ENCODE results near the gene IMMP2L. TPM values are rescaled to one million over a fixed set of nuclear protein-coding genes. Genes with fewer than 3 reads are reported as not detected.
"Not testable (repeated sequence)": the region's sequence is repeated elsewhere in the genome, so short reads cannot be mapped to it uniquely, and the experiment has no call there.

Gene IMMP2L
- total RNA-seq (10 to 100 TPM; 13.7 to 18.0 TPM), polyA plus RNA-seq (23.5 TPM)

DNA sequence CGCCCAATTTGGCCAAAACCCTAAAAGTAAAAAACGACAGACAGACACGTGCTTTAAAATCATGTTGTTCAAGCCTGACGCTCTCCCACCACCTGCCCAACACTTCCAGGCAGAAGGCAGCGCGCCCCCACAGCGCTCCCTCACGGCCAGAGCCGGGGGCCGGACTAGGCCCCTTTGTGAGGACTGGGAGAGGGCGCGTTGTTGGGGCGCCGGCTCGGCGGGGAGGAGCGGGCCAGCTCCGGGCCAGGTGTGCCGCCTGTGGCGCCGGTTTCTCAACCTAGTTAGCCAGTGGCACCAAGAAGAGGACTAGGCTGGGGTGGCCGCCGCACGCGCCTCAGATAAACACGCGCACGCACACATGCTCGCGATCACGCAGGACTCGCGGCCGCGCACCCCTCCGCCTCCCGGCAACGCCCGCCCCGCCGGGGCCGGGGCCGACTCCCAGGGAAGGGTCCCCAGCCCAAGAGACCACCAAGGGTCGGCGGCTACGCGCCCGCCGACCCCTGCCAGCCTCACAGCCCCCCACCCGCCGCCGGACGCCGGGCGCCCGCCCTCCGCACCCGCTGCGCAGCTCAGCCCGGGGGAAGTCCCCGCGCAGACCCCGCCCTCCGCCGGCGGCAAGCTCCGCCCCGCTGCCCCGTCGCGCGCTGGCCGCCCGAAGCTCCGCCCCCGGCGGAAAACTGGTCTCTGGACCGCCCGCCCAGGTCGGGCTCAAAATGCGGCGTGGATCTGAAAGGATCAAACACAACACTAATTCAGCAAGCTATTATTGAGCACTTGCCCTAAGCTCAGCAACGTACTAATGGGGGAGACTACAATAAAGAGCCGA is at the start of gene IMMP2L:
IMMP2L (minus strand) TSS at position 589 of the 829 bp plus-strand sequence.
- peaks cover 4 to 6% of the 10 kb centered on the region in 2 donors for H3K27me3 Mint-ChIP-seq
- DNase-seq = peak; percentile 86 to 91 (median 90)
- H3K27ac Mint-ChIP-seq = peak within 1 kb of the TSS; percentile 85 to 98 (median 96)
- peaks cover 3 to 17% (median 6%) of the 10 kb centered on the region in 3 donors for H3K36me3 Mint-ChIP-seq
- H3K4me1 ChIP-seq (ENCODE audit: insufficient read depth, low read length) = peaks cover 23% of the 10 kb centered on the region
- peak within 1 kb of the TSS; percentile 86 for H3K4me3 ChIP-seq (ENCODE audit: low read length)
- no peaks in the 10 kb centered on the region for H3K36me3 ChIP-seq (ENCODE audit: insufficient read depth, low read length)
- peaks cover 32 to 49% (median 44%) of the 10 kb centered on the region in 3 donors for H3K4me1 Mint-ChIP-seq
- H3K27me3 ChIP-seq (ENCODE audit: insufficient read depth, low read length, poor library complexity, severe bottlenecking) = no peaks in the 10 kb centered on the region
- no peaks in the 10 kb centered on the region for H3K9me3 ChIP-seq (ENCODE audit: low read length)
- no peaks in the 10 kb centered on the region for H3K9me3 Mint-ChIP-seq
- POLR2A ChIA-PET = interaction anchor here (0.6 kb wide), 1 partner anchor 888 kb away, joined by 3 read pairs; the partner anchor contains the start of gene IFRD1
- CTCF ChIA-PET = no interaction called here
- H3K27ac ChIP-seq (ENCODE audit: low read depth, low read length) = peak within 1 kb of the TSS; percentile 81
- H3K4me3 Mint-ChIP-seq = peak within 1 kb of the TSS; percentile 89 to 94 (median 90)

DNA sequence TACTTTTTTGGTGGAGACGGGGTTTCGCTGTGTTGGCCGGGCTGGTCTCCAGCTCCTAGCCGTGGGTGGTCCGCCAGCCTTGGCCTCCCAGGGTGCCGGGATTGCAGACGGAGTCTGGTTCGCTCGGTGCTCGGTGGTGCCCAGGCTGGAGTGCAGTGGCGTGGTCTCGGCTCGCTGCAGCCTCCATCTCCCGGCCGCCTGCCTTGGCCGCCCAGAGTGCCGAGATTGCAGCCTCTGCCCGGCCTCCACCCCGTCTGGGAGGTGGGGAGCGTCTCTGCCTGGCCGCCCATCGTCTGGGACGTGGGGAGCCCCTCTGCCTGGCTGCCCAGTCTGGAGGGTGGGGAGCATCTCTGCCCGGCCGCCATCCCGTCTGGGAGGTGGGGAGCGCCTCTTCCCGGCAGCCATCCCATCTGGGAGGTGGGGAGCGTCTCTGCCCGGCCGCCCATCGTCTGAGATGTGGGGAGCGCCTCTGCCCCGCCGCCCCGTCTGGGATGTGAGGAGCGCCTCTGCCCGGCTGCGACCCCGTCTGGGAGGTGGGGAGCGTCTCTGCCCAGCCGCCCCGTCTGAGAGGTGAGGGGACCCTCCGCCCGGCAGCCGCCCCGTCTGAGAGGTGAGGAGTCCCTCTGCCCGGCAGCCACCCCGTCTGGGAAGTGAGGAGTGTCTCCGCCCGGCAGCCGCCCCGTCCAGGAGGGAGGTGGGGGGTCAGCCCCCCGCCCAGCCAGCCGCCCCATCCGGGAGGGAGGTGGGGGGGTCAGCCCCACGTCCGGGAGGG is 47.4 kb upstream of the IMMP2L start:
- H3K9me3 ChIP-seq (ENCODE audit: low read length); H3K4me3 ChIP-seq (ENCODE audit: low read length); H3K9me3 Mint-ChIP-seq; H3K27me3 ChIP-seq (ENCODE audit: insufficient read depth, low read length, poor library complexity, severe bottlenecking); H3K4me3 Mint-ChIP-seq; POLR2A ChIA-PET; H3K4me1 ChIP-seq (ENCODE audit: insufficient read depth, low read length); H3K27ac ChIP-seq (ENCODE audit: low read depth, low read length); H3K36me3 Mint-ChIP-seq; H3K27me3 Mint-ChIP-seq; CTCF ChIA-PET; H3K4me1 Mint-ChIP-seq; H3K27ac Mint-ChIP-seq; H3K36me3 ChIP-seq (ENCODE audit: insufficient read depth, low read length): not testable (repeated sequence)
- DNase-seq = peak in 1 of 5 donors; percentile 45

DNA sequence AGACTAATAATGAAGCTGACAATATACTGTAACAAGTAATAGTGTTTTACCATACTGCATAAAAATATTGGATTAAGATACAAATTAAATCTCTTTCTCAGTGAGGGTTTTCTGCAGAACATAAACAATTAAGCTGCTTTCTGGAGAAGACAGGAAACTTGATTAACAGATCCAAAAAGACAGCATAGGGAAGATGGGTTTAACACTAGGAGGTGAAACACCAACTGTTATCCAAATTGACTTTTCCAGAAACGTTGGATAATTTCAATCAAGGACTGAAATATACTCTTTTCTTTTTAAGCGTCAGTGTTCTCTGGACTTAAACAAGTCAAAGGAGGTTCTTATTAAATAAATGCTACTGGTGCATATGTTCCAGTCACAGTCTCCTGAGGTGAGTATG is 45.3 kb upstream of the IMMP2L start:
- Mint-ChIP-seq H3K36me3 (no peaks in the 10 kb centered on the region), H3K9me3 (peaks cover 0 to 2% (median 0%) of the 10 kb centered on the region in 5 donors), H3K27me3 (peaks cover 2 to 13% of the 10 kb centered on the region in 2 donors), H3K4me3 (no peak overlapping the region), H3K4me1 (no peaks in the 10 kb centered on the region), H3K27ac (no peak overlapping the region)
- Histone ChIP-seq H3K36me3 (ENCODE audit: insufficient read depth, low read length) (no peaks in the 10 kb centered on the region), H3K4me1 (ENCODE audit: insufficient read depth, low read length) (no peaks in the 10 kb centered on the region), H3K9me3 (ENCODE audit: low read length) (no peaks in the 10 kb centered on the region), H3K27me3 (ENCODE audit: insufficient read depth, low read length, poor library complexity, severe bottlenecking) (no peaks in the 10 kb centered on the region), H3K4me3 (ENCODE audit: low read length) (no peak overlapping the region), H3K27ac (ENCODE audit: low read depth, low read length) (no peak overlapping the region)
- no peak for DNase-seq
- CTCF ChIA-PET = no interaction called here
- POLR2A ChIA-PET = no interaction called here

DNA sequence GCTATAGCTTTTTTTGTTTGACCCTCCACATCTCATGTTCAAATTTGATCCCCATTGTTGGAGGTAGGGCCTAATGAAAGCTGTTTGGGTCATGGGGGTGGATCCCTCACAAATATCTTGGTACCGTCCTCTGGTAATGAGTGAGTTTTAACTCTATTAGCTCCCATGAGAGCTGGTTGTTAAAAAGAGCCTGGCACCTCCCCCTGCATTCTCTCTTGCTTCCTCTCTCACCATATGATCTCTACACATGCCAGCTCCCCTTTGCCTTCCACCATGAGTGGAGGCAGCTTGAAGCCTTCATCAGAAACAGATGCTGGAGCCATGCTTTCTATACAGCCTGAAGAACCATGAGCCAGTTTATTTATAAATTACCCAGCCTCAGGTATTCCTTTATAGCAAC is 43.0 kb upstream of the IMMP2L start:
- Histone ChIP-seq H3K4me1 (ENCODE audit: insufficient read depth, low read length) (no peaks in the 10 kb centered on the region), H3K27ac (ENCODE audit: low read depth, low read length) (no peak overlapping the region), H3K9me3 (ENCODE audit: low read length) (no peaks in the 10 kb centered on the region), H3K36me3 (ENCODE audit: insufficient read depth, low read length) (no peaks in the 10 kb centered on the region), H3K4me3 (ENCODE audit: low read length) (no peak overlapping the region), H3K27me3 (ENCODE audit: insufficient read depth, low read length, poor library complexity, severe bottlenecking) (no peaks in the 10 kb centered on the region)
- no peaks in the 10 kb centered on the region for H3K4me1 Mint-ChIP-seq
- POLR2A ChIA-PET = no interaction called here
- CTCF ChIA-PET = no interaction called here
- peaks cover 0 to 16% of the 10 kb centered on the region in 2 donors for H3K27me3 Mint-ChIP-seq
- no peaks in the 10 kb centered on the region for H3K9me3 Mint-ChIP-seq
- no peaks in the 10 kb centered on the region for H3K36me3 Mint-ChIP-seq
- no peak overlapping the region for H3K27ac Mint-ChIP-seq
- H3K4me3 Mint-ChIP-seq = no peak overlapping the region
- DNase-seq = no peak

DNA sequence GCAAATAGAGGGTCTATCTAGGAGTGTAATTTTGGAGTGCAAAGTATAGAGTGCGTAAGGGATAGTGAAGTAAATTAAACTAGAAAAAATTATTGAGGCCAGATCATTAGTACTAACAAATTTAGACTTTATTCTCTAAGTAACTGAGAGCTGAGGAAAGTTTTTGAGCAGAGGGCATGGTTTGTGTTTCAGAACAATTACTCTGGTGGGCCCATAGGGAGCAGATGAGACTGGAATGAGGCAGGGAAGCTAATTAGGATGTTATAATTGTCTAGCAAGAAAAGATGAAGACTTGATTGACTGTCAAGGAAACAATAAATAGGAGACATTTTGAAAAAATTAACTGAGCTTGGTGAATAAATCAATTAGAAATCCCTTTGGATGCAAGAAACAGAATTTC is 37.8 kb upstream of the IMMP2L start:
- Histone ChIP-seq H3K9me3 (ENCODE audit: low read length) (no peaks in the 10 kb centered on the region), H3K36me3 (ENCODE audit: insufficient read depth, low read length) (no peaks in the 10 kb centered on the region), H3K4me3 (ENCODE audit: low read length) (no peak overlapping the region), H3K27me3 (ENCODE audit: insufficient read depth, low read length, poor library complexity, severe bottlenecking) (no peaks in the 10 kb centered on the region), H3K4me1 (ENCODE audit: insufficient read depth, low read length) (no peaks in the 10 kb centered on the region), H3K27ac (ENCODE audit: low read depth, low read length) (no peak overlapping the region)
- ChIA-PET CTCF (no interaction called here), POLR2A (no interaction called here)
- Mint-ChIP-seq H3K27me3 (peaks cover 4 to 13% of the 10 kb centered on the region in 2 donors), H3K36me3 (no peaks in the 10 kb centered on the region), H3K4me3 (no peak overlapping the region), H3K27ac (no peak overlapping the region), H3K9me3 (peaks cover 3 to 11% (median 9%) of the 10 kb centered on the region in 5 donors), H3K4me1 (no peaks in the 10 kb centered on the region)
- DNase-seq = no peak

DNA sequence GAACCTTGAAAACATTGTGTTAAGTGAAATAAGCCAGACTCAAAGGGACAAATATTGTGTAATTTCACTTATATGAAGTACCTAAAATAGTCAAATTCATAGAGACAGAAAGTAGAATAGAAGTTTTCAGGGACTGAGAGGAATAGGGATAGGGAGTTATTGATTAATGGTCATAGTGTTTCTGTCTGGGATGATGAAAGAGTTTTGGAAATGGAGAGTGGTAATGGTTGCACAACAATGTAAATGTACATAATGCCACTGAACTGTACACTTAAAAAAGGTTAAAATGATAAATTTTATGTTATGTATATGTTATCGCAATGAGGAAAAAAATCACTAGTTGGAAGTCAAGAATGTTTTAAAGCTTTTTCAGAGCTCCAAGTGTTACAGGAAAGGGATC is 33.5 kb upstream of the IMMP2L start:
- Histone ChIP-seq H3K27ac (ENCODE audit: low read depth, low read length) (no peak overlapping the region), H3K4me1 (ENCODE audit: insufficient read depth, low read length) (no peaks in the 10 kb centered on the region), H3K9me3 (ENCODE audit: low read length) (no peaks in the 10 kb centered on the region), H3K4me3 (ENCODE audit: low read length) (no peak overlapping the region), H3K27me3 (ENCODE audit: insufficient read depth, low read length, poor library complexity, severe bottlenecking) (no peaks in the 10 kb centered on the region), H3K36me3 (ENCODE audit: insufficient read depth, low read length) (no peaks in the 10 kb centered on the region)
- Mint-ChIP-seq H3K27me3 (peaks cover 9 to 21% of the 10 kb centered on the region in 2 donors), H3K4me1 (no peaks in the 10 kb centered on the region), H3K27ac (no peak overlapping the region), H3K36me3 (no peaks in the 10 kb centered on the region), H3K9me3 (peaks cover 3 to 11% (median 9%) of the 10 kb centered on the region in 5 donors), H3K4me3 (no peak overlapping the region)
- no peak for DNase-seq
- CTCF ChIA-PET = no interaction called here
- POLR2A ChIA-PET = no interaction called here

DNA sequence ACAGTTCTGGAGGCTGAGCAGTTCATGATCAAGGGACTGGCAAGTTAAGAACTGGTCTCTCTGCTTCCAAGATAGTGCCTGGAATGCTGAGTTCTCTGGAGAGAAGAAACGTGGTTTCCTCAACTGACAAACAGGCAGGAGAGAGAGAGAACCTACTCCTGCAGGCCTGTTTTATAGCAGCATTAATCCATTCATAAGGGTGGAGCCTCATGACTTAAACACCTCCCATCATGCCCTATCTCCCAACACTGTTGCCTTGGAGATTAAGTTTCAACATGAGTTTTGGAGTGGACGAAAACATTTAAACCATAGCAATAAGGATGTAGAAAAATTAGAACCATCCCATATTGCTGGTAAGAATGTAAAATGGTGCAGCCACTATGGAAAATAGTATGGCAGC is 32.3 kb upstream of the IMMP2L start:
- H3K27ac ChIP-seq (ENCODE audit: low read depth, low read length) = no peak overlapping the region
- H3K36me3 ChIP-seq (ENCODE audit: insufficient read depth, low read length) = no peaks in the 10 kb centered on the region
- DNase-seq = no peak
- no peaks in the 10 kb centered on the region for H3K27me3 ChIP-seq (ENCODE audit: insufficient read depth, low read length, poor library complexity, severe bottlenecking)
- CTCF ChIA-PET = no interaction called here
- H3K9me3 ChIP-seq (ENCODE audit: low read length) = no peaks in the 10 kb centered on the region
- Mint-ChIP-seq H3K9me3 (peaks cover 3 to 11% (median 9%) of the 10 kb centered on the region in 5 donors), H3K27ac (no peak overlapping the region), H3K27me3 (peaks cover 11 to 21% of the 10 kb centered on the region in 2 donors), H3K4me1 (no peaks in the 10 kb centered on the region), H3K4me3 (no peak overlapping the region), H3K36me3 (no peaks in the 10 kb centered on the region)
- H3K4me3 ChIP-seq (ENCODE audit: low read length) = no peak overlapping the region
- POLR2A ChIA-PET = no interaction called here
- no peaks in the 10 kb centered on the region for H3K4me1 ChIP-seq (ENCODE audit: insufficient read depth, low read length)

DNA sequence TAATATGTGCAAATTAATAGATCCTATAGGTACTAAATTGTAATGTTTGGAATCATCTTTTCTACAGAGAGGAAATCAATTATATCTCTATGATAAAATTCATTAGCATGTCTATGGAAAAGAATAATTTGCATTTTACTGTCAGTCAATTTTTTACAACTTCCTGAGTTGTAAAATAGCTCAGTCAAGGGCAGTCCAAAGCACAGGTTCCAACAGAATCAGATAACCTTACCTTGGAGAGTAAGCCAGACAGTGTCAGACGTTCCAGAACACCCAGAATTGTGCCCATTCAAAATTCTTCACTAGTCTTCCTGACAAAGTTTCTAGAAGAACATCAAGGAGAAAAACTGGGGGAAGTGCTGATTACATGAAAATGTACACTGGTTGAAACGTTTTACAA is 31.1 kb upstream of the IMMP2L start:
- CTCF ChIA-PET = no interaction called here

More for the DNA sequence above, 31.1 kb upstream of the IMMP2L start:
- Histone ChIP-seq H3K27me3 (ENCODE audit: insufficient read depth, low read length, poor library complexity, severe bottlenecking) (no peaks in the 10 kb centered on the region), H3K4me1 (ENCODE audit: insufficient read depth, low read length) (no peaks in the 10 kb centered on the region), H3K4me3 (ENCODE audit: low read length) (no peak overlapping the region), H3K27ac (ENCODE audit: low read depth, low read length) (no peak overlapping the region), H3K36me3 (ENCODE audit: insufficient read depth, low read length) (no peaks in the 10 kb centered on the region), H3K9me3 (ENCODE audit: low read length) (no peaks in the 10 kb centered on the region)
- Mint-ChIP-seq H3K9me3 (peaks cover 3 to 11% (median 9%) of the 10 kb centered on the region in 5 donors), H3K36me3 (no peaks in the 10 kb centered on the region), H3K27me3 (peaks cover 13 to 21% of the 10 kb centered on the region in 2 donors), H3K4me3 (no peak overlapping the region), H3K4me1 (no peaks in the 10 kb centered on the region), H3K27ac (no peak overlapping the region)
- POLR2A ChIA-PET = no interaction called here
- no peak for DNase-seq
